GM04504 (cell line): ENCODE measurements around the gene ERICH6.
A peak's percentile ranks its signal among the peaks of the same experiment; 100 is the strongest.

Source experiments
- DNase-seq: peaks from one replicate; pipeline ENCODE4 v3.0.0-alpha.2; 2012; ENCODE audit warnings: low read depth

Gene ERICH6

GRCh38 chr3:150736903-150737832, 33.4 kb upstream of the ERICH6 start:
- DNase-seq = no peak

- DNase-seq = no peak
Observed at GRCh38 chr3:150736316-150736719, 32.6 kb upstream of the ERICH6 start.

GRCh38 chr3:150734795-150735119, 31.0 kb upstream of the ERICH6 start:
- no peak for DNase-seq

GRCh38 chr3:150733936-150734794, 30.4 kb upstream of the ERICH6 start:
- no peak for DNase-seq

GRCh38 chr3:150733373-150733935, 29.7 kb upstream of the ERICH6 start:
- DNase-seq = no peak

- no peak for DNase-seq
Observed at GRCh38 chr3:150729682-150730360, 26.1 kb upstream of the ERICH6 start.

- DNase-seq = no peak
Observed at GRCh38 chr3:150727653-150728502, 24.2 kb upstream of the ERICH6 start.

GRCh38 chr3:150725548-150725947, 21.8 kb upstream of the ERICH6 start:
- DNase-seq = no peak

GRCh38 chr3:150723946-150724345, 20.2 kb upstream of the ERICH6 start:
- DNase-seq = no peak

GRCh38 chr3:150722267-150722666, 18.5 kb upstream of the ERICH6 start:
- no peak for DNase-seq

GRCh38 chr3:150721285-150722130, 17.8 kb upstream of the ERICH6 start:
- no peak for DNase-seq

- DNase-seq = no peak
Observed at GRCh38 chr3:150720444-150720843, 16.7 kb upstream of the ERICH6 start.

GRCh38 chr3:150710097-150710496, 6.4 kb upstream of the ERICH6 start:
- peak; percentile 63 for DNase-seq

GRCh38 chr3:150703299-150703755, 393 bp downstream of the ERICH6 start:
- DNase-seq = no peak

- no peak for DNase-seq
Observed at GRCh38 chr3:150699068-150699639, 4.6 kb downstream of the ERICH6 start.

GRCh38 chr3:150697646-150698045, 6.1 kb downstream of the ERICH6 start:
- no peak for DNase-seq

GRCh38 chr3:150691414-150692040, 12.2 kb downstream of the ERICH6 start:
- no peak for DNase-seq

- DNase-seq = no peak
Observed at GRCh38 chr3:150687613-150688012, 16.1 kb downstream of the ERICH6 start.

- DNase-seq = no peak
Observed at GRCh38 chr3:150682824-150683223, 20.9 kb downstream of the ERICH6 start.
